K562 (cell line): ENCODE results near the gene SZT2. TPM values are rescaled to one million over a fixed set of nuclear protein-coding genes. Genes with fewer than 3 reads are reported as not detected.

ENCODE experiments used
- ARHGAP35 ChIP-seq: fragments of 450-650 bp; IDR thresholded peaks from 2 replicates; pipeline ENCODE4 v1.6.1; 2018; ENCODE audit not compliant: partially characterized antibody
- ATF2 ChIP-seq: sonication (generic); formaldehyde crosslinking; IDR thresholded peaks from 2 replicates; pipeline ENCODE4 v1.8.1; 2022; ENCODE audit warnings: missing genetic modification reagents
- BHLHE40 ChIP-seq: IDR thresholded peaks from 2 replicates; pipeline ENCODE4 v1.6.1; 2011; ENCODE audit warnings: low read length, improper control_type of control experiment
- BRCA1 ChIP-seq, 2 experiments: fragments of 450-650 bp in 1 of 2; sonication (generic) in 1 of 2; formaldehyde crosslinking in 1 of 2; IDR thresholded peaks; 2 replicates each; pipeline versions ENCODE4 v1.5.0 to v1.6.1; 2017 to 2020; ENCODE audit warnings: mild to moderate bottlenecking in 1 of 2, missing genetic modification reagents in 1 of 2
- DPF2 ChIP-seq: fragments of 450-650 bp; IDR thresholded peaks from 2 replicates; pipeline ENCODE4 v1.6.1; 2016
- ETV6 ChIP-seq, 3 experiments: fragments of 150-350 bp in 1 of 3; sonication (generic) in 1 of 3; formaldehyde crosslinking in 1 of 3; IDR thresholded peaks; 2 replicates each; pipeline versions ENCODE4 v1.6.1 to v1.8.0; 2014 to 2022; ENCODE audit warnings: borderline replicate concordance in 2 of 3, low read depth in 2 of 3, antibody characterized with exemption in 1 of 3, low read length in 1 of 3, mild to moderate bottlenecking in 1 of 3, missing genetic modification reagents in 1 of 3
- HDAC1 ChIP-seq, 2 experiments: fragments of 450-650 bp; IDR thresholded peaks; 2 replicates each; pipeline ENCODE4 v1.6.1; 2016 to 2017; ENCODE audit warnings: inconsistent platforms in 1 of 2, mild to moderate bottlenecking in 1 of 2, moderate library complexity in 1 of 2
- HLTF ChIP-seq: fragments of 450-650 bp; IDR thresholded peaks from 2 replicates; pipeline ENCODE4 v1.6.1; 2016
- IRF2 ChIP-seq: sonication (generic); formaldehyde crosslinking; IDR thresholded peaks from 2 replicates; pipeline ENCODE4 v1.8.1; 2022; ENCODE audit warnings: mild to moderate bottlenecking, missing genetic modification reagents
- MBD1 ChIP-seq: fragments of 250-450 bp; sonication (Bioruptor Pico); IDR thresholded peaks from 2 replicates; pipeline ENCODE4 v1.8.0; 2022; ENCODE audit warnings: inconsistent platforms
- MEF2A ChIP-seq: IDR thresholded peaks from 2 replicates; pipeline ENCODE4 v1.6.1; 2011; ENCODE audit warnings: low read depth, mild to moderate bottlenecking, low read length, moderate library complexity; ENCODE audit not compliant: control insufficient read depth
- SREBF2 ChIP-seq: sonication (generic); formaldehyde crosslinking; IDR thresholded peaks from 2 replicates; pipeline ENCODE4 v1.4.0; 2020; ENCODE audit warnings: mild to moderate bottlenecking, missing genetic modification reagents
- ZBTB17 ChIP-seq: fragments of 450-650 bp; formaldehyde crosslinking; IDR thresholded peaks from 2 replicates; pipeline ENCODE4 v1.4.0; 2020; ENCODE audit warnings: mild to moderate bottlenecking
- ZC3H11A ChIP-seq: IDR thresholded peaks from 2 replicates; pipeline ENCODE4 v1.6.1; 2012; ENCODE audit warnings: low read depth, low read length, improper control_type of control experiment
- ZNF23 ChIP-seq: fragments of 250-450 bp; sonication (Bioruptor Pico); IDR thresholded peaks from 2 replicates; pipeline ENCODE4 v1.4.0; 2020; ENCODE audit warnings: mild to moderate bottlenecking
- ZNF253 ChIP-seq: fragments of 250-450 bp; sonication (Bioruptor Pico); conservative IDR thresholded peaks from 2 replicates; pipeline ENCODE4 v1.6.1; 2021; ENCODE audit warnings: mild to moderate bottlenecking
- ZNF263 ChIP-seq: sonication (generic); formaldehyde crosslinking; IDR thresholded peaks from 2 replicates; pipeline ENCODE4 v1.8.0; 2022; ENCODE audit warnings: mild to moderate bottlenecking, missing genetic modification reagents, borderline replicate concordance
- ZNF518B ChIP-seq: fragments of 250-450 bp; sonication (Bioruptor Pico); IDR thresholded peaks from 2 replicates; pipeline ENCODE4 v1.5.0; 2021; ENCODE audit warnings: mild to moderate bottlenecking, moderate library complexity
- ZNF561 ChIP-seq: fragments of 450-650 bp; formaldehyde crosslinking; conservative IDR thresholded peaks from 2 replicates; pipeline ENCODE4 v1.4.0; 2020; ENCODE audit warnings: mild to moderate bottlenecking, moderate library complexity
- ZNF668 ChIP-seq: fragments of 250-450 bp; sonication (Bioruptor Pico); IDR thresholded peaks from 2 replicates; pipeline ENCODE4 v1.8.0; 2022; ENCODE audit warnings: mild to moderate bottlenecking, inconsistent platforms
- ZNF699 ChIP-seq: fragments of 250-450 bp; sonication (Bioruptor Pico); IDR thresholded peaks from 2 replicates; pipeline ENCODE4 v1.8.0; 2021; ENCODE audit warnings: mild to moderate bottlenecking, moderate library complexity; ENCODE audit not compliant: insufficient replicate concordance
- ZNF764 ChIP-seq: fragments of 250-450 bp; sonication (Bioruptor Pico); IDR thresholded peaks from 2 replicates; pipeline ENCODE4 v1.4.0; 2020; ENCODE audit warnings: low read depth, mild to moderate bottlenecking, moderate library complexity
- polyA plus RNA-seq, 8 experiments: library from polyadenylated mRNA; depleted of rRNA in 4 of 8; stranded (reverse) in 5 of 8; unstranded in 3 of 8; fragments of >200 nt; fragmentation: Nextera tagmentation in 2 of 8; fragmentation: Illumina TruSeq in 1 of 8; extraction: Ambion mirVana in 2 of 8; extraction: Trizol in 1 of 8; gene quantifications; 2 replicates each; pipeline versions ENCODE4 v1.2.1 to v1.2.3, GENCODE V29; 2011 to 2014; ENCODE audit warnings: inconsistent platforms in 1 of 8, missing spikeins in 1 of 8
- total RNA-seq, 7 experiments: library from RNA; depleted of rRNA in 6 of 7; stranded (reverse); fragments of >200 nt in 6 of 7; fragmentation: Illumina TruSeq in 2 of 7; extraction: Trizol in 2 of 7; gene quantifications; 2 replicates each; pipeline versions ENCODE4 v1.2.1 to v1.2.3, GENCODE V29; 2011 to 2021; ENCODE audit warnings: low replicate concordance in 1 of 7
- TF ChIP-seq, protein P1 (sequence below): fragments of 250-450 bp; sonication (Bioruptor Pico); IDR thresholded peaks from 2 replicates; pipeline ENCODE4 v1.8.0; 2022; ENCODE audit warnings: moderate library complexity, mild to moderate bottlenecking, inconsistent platforms

SZT2 gene
- total and polyA plus RNA-seq, 9 of the 15 experiments (the other 6 are each of a cell fraction or from before 2014, with no cell fraction given), result 0.88 to 31.0 (median 12.8) TPM

DNA sequence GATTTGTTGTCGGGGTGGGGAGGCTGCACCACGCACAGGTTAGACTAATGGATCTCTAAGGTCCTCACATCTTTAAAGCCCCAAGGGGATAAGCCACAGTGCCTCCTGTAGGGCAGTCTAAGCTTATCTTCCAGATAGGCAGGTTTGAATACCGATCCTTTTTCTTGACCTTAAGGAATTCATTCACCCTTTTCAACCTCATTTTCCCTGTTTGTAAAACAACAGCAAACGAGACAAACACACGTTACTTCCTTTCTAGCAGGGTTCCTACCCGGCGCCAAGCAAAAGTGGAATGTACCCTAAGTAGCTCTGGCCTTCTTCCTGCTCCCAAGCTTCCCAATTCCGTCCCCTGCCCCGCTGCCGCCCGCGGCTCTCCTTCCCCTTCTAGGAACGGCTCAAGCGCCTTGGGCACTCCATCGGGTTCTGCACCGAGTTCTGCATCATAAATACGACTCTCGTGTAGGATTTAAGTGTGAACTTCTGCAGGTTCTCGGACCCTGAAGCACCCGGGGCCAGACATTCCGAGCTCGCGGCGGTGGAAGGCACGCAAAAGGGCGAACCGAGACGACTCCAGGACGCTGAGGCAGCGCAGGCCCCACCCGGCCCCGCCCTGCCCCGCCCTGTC, 31.5 kb upstream of the SZT2 start (continued):
- TF ChIP-seq ZNF518B (CRISPR knock-in tag) (no peak), ARHGAP35 (no peak), MEF2A (no peak), ETV6 (IDR thresholded peaks at IDR 0.05; ENCODE audit: borderline replicate concordance in 1 of 2, low read depth in 2 of 2, low read length in 1 of 2) (no peak), ETV6 (CRISPR knock-in tag; IDR thresholded peaks at IDR 0.05; ENCODE audit: borderline replicate concordance) (no peak), IRF2 (no peak), ZNF253 (no peak), MBD1 (CRISPR knock-in tag) (no peak), ZNF23 (no peak), ATF2 (CRISPR knock-in tag) (no peak), DPF2 (peak; percentile 69), HDAC1 (IDR thresholded peaks at IDR 0.05) (peak in 1 of 2 experiments; percentile 58; a peak in 2 of 4 replicates), ZNF764 (CRISPR knock-in tag) (peak; percentile 86), ZNF699 (CRISPR knock-in tag) (no peak), ZNF668 (CRISPR knock-in tag) (no peak), ZNF263 (CRISPR knock-in tag) (no peak), ZNF561 (CRISPR knock-in tag) (no peak), ZBTB17 (0 out of 2 replicates have a peak, but pooled peaks have one; percentile 50), SREBF2 (CRISPR knock-in tag) (no peak), BHLHE40 (0 out of 2 replicates have a peak, but pooled peaks have one; percentile 34), HLTF (no peak), BRCA1 (IDR thresholded peaks at IDR 0.05) (no peak), BRCA1 (CRISPR knock-in tag; IDR thresholded peaks at IDR 0.05) (no peak), ZC3H11A (no peak)
- TF ChIP-seq, protein P1, sequence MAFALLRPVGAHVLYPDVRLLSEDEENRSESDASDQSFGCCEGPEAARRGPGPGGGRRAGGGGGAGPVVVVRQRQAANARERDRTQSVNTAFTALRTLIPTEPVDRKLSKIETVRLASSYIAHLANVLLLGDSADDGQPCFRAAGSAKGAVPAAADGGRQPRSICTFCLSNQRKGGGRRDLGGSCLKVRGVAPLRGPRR (CRISPR knock-in tag), result no peak
